NOMO-1 treated with DMSO at 0.1 percent for 48 hours (cell line): ENCODE measurements around the gene SIGLEC6.

Experiments
- DNase-seq: peaks from one replicate; lab custom pipeline; 2025; ENCODE audit not compliant: unreplicated experiment; lab: John Stamatoyannopoulos, UW

The SIGLEC6 gene

DNA sequence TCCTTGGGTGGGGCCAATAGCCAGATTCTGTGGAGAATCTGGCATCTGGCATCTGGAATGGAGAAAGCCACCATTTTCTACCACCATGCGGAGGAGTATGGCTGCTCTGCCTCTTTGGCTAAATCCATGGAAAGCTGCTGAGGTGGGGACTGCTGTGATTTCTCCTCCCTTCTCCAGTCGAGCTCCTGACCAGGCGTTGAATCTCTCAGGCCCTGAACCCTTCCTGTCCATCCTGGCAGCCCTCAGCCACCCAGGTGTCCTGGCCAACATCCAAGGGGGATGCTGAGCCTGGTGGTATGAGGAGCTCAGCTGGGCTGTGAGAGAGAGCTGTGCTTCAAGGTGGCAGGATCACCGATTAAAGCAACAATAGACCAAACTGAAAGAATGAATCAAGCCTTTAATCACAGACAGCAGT is 17.4 kb upstream of the SIGLEC6 start:
- no peak for DNase-seq

DNA sequence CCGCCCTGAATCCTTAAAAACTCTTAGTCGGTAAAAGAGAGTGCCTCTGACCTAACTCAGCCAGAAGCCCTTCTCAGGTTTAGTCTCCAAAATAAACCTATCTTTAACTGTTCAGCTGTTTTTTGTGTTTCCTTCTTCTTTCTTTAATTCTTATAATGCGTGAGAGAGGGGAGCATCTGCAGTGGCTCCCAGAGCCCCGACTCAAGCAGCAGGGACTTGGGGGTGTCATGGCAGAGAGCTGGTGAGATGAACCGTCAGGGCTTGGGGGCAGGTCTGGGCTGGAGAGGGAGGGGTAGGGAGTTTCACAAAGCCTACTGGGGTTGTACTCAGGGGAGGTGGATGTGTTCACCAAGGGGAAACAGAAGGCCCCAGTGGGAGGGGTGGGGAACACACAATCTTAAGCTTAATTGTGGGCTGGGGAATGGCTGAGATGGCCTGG is 16.8 kb upstream of the SIGLEC6 start:
- DNase-seq, result no peak

DNA sequence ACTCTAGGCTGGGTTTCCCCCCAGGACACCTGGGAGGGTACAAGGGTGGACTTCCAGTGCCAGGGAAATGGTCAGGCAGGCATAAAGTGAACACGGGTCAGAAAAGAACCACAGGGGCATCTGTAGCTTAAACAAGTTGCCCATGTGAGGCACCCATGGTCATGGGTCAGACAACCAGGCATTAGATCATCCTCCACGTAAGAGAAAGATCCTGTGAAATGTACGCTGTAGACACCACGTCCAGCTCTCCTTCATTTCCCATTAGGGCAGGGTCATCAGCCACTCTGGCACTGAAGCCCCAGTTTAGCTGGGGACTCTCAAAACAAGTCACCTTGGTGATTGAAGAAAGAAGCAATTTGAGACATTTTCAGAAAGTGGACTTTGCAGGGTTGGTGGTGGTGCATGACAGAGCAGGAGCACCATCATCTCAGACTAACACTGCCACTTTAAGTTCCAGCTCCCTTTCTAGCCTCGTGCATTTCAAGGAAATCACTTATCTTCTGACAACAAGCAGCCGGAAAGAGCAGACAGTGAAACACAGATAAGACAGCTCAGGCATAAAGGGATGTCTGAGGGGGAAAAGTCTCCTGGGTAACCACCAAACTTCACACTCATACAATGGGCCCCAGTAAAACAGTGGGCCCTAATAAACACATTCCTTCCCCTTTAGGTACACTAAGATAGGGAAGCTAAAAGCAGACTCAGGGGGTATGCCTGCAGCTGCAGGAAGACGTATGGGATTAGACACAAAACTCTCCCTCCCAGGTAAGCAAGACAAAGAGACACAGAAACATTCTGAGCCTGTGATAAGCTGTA is 16.1 kb upstream of the SIGLEC6 start:
- peak; percentile 6 for DNase-seq

DNA sequence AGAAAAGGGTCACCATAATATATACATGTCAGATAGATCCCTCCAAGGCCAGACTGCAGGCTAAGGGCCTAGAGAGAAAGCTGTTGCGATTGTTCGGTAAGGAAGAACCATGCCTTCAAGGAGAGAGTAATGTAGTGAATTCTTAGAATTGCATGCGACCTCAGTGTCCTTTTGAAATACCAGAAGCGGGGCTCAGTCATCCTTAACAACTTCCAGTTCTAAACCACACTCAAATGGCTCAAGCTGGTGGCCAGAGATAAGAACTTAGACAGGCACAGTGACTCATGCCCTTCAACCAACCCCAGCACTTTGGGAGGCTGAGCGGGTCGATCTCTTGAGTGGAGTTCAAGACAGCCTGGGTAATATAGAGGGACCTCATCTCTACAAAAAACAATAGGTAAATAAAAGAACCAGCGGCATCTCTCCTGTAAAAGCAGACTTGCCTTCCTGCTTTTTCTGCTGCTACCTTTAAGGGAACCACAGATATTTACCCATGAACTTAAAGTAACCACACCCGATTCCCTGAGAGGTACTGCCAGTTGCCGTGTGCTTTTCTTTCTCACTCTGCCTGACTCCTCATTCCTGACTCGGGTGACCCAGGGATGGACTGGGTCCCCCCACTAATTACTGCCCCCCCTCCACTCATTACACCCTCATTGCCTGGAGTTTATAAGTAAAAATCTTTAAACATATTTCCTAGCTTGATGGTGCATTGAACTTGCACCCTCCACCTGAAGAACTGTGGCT is 15.4 kb upstream of the SIGLEC6 start:
- DNase-seq, result peak; percentile 98

DNA sequence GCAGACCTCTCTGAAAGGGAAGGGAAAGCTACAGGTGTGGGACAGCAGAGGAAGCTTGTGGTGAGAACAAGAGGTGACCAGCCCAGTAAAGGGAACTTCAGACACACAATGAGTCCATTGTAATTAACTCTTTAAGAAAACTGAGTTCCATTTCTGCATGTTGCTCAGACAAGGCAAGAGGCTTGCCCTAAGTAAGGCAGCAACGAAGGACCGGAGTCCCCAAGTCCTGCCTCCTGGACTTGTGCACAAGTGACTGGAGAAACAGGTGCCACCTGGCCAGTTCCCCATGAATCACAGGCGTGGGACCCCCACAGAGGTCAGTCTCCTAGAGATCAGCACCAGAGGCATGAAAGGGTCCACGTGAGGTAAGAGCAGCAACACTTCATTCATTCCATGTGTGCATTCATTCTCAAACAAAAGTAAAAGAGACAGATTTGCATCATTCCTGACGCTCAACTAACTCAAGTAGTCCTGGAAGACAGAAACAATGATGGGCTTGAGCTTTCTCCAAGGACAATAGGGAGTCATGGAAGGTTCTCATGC is 14.7 kb upstream of the SIGLEC6 start:
- DNase-seq, result peak; percentile 7

DNA sequence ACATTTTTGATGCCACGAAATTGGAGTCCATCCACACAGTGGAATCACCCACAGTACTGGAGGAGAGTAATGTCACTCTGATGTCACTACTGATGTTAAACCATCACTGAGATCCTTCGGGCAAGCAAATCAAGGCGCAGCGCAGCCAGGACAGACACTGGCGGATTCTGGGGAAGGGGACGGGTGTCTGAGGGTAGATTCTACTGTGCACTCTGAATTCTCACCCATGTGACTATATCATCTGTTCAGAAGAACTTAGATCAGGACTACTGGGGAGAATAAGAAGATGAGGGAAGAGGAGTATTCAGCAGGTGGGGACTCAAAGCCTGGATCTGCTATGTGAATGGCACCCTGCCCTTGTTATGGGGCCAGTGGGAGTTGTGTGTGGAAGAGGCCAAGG is 12.6 kb upstream of the SIGLEC6 start:
- DNase-seq, result no peak

DNA sequence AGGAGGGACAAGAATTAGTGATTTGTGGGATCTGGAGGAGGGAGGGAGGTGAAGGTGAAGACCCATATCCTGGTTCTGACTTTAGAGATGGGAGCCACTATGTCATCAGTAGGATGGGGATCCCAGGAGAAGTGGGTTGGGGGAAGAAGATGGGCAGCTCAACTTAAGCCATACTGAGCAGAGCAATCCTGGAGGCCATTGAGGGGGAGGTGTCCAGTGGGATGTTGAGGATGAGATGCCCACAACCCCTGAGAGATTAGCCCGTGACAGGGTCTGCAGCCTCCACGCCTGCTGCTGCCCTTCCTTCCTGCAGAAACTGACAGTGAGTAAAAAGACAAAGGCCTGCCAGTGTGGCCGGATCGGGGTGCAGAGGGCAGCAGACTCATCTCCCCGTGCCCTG is 11.2 kb upstream of the SIGLEC6 start:
- no peak for DNase-seq

DNA sequence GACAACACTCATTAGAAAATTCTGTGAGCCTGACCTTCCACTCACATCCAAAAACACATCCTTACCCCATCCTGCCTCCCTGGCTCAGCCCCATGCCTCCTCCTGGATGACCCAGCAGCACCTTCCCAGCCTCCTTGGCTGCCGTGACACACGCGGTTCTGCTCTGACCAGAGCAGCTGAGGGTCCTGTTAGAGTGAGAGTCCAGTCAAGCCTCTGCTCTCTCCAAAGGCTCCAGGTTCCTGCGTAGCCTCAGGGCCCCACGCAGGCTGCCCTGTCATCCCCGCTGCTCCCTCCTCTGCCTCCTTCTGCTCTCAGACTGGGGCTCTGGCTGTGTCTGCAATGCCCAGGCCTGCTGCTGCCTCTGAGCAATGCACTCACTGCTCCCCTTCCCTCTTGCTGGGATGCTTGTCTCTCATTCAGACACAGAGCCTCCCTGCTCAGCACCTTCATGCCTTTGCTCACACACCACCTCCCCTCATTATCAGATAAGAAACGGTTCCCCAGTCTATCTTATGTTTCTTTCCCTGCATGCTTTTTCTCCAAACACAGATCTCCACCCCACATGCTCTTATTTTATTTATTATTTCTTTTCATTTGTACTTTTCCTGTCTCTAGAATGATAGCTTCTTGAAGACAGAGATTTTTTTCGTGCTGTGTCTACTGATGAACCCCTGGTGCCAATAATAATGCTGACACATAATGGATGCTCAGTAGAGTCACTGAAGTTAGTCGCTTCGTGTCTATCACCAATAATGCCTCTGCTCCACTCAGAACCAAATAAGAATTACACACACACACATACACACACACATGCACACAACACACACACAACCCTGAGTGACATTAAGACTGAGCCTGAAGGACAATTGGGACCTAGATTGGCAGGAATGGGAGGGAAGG is 10.2 kb upstream of the SIGLEC6 start:
- no peak for DNase-seq

DNA sequence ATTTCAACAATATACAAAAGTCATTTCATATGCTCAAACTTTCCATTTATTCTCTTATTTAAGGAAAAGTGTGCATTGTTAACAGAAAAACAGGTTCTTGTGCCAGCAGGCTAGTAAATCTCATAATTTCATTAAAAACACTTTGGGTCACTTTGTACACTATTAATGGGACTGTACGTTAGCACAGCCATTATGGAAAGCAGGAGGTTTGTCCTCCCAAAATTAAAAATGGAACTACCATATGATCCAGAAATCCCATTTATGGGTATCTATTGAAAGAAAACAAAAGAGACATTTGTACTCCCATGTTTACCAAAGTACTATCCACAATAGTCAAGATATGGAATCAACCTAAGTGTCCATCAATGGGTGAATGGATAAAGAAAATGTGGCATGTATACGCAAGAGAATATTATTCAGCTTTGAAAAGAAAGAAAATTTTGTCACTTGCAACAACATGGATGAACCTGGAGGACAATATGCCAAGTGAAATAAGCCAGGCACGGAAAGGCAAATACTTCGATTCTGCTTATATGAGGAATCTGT is 8.4 kb upstream of the SIGLEC6 start:
- DNase-seq, result no peak

DNA sequence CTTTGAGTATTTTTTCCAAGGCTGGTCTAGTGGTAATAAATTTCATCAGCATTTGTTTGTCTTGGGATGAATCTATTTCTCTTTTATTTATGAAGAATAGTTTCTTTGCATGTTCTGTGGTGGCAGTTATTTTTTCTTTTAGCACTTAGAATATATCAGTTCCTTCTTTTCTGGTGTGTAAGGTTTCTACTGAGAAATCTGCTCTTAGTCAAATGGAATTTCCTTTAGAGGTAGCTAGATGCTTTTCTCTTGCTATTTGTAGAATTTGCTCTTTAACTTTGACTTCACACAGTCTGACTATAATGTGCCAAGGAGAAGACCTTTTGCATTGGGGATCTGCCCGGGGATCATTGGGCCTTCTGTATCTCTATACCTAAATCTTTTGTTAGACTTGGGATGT is 4.1 kb upstream of the SIGLEC6 start:
- no peak for DNase-seq

DNA sequence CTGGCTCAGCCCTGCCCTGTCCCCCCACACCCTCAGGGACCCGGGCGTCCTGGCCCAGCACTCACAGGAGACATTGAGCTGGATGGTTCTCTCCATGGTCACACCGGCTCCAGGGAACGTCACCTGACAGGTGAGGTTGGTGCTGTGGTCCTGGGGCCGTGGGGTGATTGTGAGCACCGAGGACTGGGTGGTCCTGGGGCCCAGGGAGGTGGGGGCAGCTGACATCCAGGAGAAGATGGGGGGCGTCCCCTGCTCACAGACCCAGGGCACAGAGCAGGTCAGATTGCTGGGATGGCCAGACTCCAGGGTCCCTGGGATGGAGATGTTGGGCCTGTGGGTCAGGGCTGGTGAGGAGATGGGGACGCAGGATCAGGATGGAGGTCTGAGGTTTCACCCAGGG is 854 bp downstream of the SIGLEC6 start:
- no peak for DNase-seq

DNA sequence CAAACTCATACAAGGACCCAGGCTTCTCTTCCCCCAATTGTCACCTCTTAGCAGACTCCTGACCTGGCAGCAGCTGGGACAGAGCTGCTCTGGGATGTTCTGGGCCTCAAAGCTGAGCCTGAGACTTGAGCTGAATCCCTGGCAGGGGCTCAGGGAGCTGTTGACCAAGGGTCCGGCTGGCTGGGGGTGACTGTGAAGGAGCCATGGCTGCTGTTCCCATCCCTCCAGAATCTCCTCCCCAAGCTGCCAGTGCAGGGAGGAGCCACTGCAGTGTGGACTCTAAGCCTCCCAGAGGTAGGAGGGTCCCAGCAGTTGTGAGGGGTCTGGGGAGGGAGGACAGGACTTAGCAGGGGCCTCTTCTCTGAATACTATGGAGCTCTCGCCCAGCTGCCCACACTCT is 2.2 kb downstream of the SIGLEC6 start:
- DNase-seq, result no peak

DNA sequence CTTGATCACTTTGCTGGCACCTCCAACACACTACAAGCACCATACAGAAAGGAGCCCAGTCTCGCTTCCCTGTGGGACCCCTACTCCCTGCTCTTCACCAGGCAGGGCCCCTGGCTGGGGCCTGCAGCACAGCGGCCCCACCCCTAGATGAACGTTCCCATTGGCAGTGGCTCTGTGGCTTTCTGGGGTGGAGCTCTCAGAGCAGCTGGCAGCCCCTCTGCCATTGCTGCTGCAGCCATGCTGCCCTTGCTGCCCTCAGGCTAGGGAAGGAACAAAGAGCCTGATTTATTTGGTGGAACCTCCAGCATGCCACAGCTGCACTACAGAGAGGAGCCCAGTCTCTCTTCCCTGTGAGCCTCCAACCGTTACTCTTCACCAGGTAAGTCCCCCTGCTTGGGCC is 5.8 kb downstream of the SIGLEC6 start:
- DNase-seq, result no peak

DNA sequence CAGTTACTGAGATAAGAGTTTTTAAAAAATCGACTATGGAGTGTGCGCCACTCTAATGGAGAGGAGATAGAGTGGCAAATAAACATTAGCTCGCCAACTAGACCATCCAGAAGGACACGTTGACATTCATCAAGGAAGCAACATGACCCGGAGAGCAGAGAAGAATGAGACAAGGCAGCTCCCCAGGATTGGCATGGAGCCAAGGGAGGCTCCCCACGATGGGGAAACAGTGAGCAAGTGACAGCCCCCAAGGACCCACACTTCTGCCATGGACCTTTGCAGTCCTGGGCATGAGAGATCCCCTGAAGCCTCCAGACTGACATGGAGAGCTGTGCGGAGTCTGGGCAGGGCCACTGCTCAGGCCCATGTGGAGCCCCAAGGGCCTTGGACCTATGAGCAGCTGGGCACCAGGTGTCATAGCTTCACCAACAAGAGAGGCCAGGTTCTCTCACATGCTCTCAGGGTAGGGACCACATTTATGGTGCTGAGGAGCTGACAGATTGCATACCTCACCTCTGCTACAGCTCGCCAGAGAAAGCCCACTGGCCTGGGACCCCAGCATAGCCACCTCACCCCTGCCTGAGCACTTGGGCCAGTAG is 6.7 kb downstream of the SIGLEC6 start:
- DNase-seq, result no peak

DNA sequence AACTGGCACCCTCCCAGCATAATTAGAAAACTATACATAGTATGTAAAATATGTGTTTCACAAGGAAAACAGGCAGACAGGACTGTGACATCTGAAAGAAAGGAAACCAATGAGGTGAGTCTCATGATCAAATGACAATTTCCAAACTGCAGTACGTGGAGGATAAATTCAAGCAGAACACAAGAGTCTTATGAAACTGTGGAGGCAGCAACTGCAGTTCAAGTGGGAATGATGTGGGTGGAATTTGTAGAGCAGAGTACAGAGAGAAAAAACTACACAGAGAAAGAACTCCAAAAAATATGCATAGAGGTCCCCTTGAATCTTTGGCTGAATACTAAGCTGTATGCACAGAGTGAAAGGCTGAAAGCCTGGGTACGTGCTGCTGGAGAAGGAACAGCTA is 9.7 kb downstream of the SIGLEC6 start:
- no peak for DNase-seq

DNA sequence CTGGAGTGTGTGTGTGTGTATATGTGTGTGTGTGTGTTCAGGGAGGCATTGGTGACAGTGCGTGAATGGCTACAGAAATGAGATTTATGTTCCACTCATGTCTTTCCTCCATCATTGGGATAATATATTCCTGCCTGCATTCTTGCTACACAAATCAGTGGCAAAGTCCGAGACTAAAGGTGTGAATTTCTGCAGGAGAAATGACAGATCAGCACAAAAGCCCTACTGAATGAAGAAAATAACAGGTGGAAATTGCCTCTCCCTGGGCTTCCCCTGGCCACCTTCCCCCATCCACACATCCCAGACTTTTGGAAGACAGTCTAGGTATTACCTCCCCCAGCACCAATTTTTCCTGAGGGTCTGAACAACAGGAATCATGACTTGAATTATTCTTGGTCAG is 10.1 kb downstream of the SIGLEC6 start:
- no peak for DNase-seq

DNA sequence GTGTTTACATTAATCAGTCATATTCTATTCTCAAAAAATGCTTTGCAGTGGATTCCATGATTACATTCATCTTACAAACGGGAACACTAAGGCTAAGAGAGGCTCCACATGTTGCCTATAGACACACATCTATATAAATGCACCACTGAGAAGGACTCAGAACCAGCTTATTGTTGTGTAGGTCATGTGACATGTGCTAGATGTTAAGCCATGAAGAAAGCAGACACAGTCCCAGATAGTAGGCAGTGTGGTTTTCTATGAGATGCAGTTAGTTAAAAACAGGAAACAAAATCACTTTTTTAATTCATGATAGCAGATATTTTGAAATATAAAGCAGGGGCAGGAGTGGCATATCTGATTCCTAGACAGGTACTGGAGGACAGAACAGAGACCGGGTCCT is 10.7 kb downstream of the SIGLEC6 start:
- DNase-seq, result no peak

DNA sequence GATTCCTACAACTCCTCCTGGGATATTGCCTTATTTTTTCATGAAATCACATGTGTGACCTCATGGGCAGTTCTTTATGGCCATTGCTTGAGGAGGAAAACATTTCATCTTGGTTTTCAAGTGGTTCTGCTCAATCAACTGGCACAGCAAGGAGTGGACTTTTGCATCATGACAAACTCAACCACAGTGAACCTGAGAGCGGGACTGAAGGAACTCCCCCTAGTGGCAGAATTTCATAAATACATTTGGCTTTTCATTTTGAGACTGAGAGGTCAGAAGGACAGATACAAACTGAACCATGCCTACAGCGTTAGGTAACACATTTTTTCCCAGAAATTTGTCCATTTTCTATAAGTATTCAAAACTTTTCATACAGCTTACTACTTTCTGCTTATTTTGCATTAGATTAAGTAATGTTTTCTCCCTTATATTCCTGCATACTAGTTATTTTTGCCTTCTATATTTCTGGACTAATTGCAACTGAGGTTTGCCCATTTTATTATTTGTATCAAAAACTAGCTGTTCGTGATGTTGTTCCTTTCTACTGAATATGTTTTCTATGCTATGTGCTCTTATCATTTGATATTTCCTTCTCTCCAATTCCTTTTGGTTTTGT is 16.5 kb downstream of the SIGLEC6 start:
- peak; percentile 64 for DNase-seq

DNA sequence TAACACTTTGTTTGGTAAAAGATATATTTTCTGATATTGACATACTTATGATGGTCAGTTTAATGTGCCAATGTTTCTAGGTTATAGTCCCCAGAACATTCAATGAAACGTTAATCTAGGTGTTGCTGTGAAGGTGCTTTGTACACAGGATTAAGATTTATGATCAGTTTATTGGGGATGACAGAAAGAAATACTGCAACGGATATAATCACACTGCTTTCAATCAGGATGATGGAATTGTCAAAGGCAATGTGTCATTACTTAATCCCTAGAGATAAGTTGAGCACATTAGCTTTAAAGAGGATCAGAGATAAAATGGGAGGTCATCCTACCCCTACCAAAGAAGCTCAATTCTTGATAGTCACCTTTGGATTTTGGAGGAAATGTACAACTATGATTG is 17.5 kb downstream of the SIGLEC6 start:
- no peak for DNase-seq

DNA sequence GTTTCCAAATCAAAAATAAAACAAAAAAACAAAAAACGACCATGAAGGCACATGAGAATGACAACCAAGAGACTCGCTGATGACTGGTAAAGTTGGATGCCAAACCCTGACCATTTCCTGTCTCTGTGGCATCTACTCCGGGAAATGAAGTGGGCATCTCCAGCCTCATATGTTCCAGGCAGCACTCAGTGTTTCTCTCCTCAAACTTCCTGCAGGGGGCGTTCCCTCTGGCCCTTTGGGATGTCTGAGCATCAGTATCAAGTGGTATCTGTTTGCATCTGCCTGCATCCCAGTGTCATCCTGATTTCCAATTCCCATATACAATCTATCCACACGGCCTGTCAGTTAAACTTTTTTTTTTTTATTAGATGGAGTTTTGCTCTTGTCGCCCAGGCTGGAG is 20.1 kb downstream of the SIGLEC6 start:
- no peak for DNase-seq
